NCI-H2107 (cell line): Measurements from ENCODE around the gene ERCC2.
"Not testable (repeated sequence)": the region's sequence is repeated elsewhere in the genome, so short reads cannot be mapped to it uniquely, and the experiment has no call there.

ENCODE experiments used
- DNase-seq: peaks from one replicate; lab custom pipeline; 2025; lab: John Stamatoyannopoulos, UW

ERCC2 gene

GRCh38 chr19:45354241-45354842, 16.0 kb downstream of the ERCC2 start:
- no peak for DNase-seq

- DNase-seq, result no peak
Measured at GRCh38 chr19:45352914-45353796, 17.2 kb downstream of the ERCC2 start.

GRCh38 chr19:45352471-45352870, 17.9 kb downstream of the ERCC2 start:
- DNase-seq, result no peak

GRCh38 chr19:45352062-45352461, 18.3 kb downstream of the ERCC2 start:
- DNase-seq, result no peak

GRCh38 chr19:45351401-45351952, 18.9 kb downstream of the ERCC2 start:
- no peak for DNase-seq

GRCh38 chr19:45350477-45351058, 19.8 kb downstream of the ERCC2 start:
- DNase-seq, result no peak

GRCh38 chr19:45349430-45349941, 20.9 kb downstream of the ERCC2 start:
- no peak for DNase-seq

- DNase-seq, result no peak
Measured at GRCh38 chr19:45349126-45349415, 21.3 kb downstream of the ERCC2 start.

GRCh38 chr19:45348367-45349125, 21.8 kb downstream of the ERCC2 start:
- no peak for DNase-seq

- DNase-seq, result no peak
Measured at GRCh38 chr19:45347570-45348366, 22.6 kb downstream of the ERCC2 start.

GRCh38 chr19:45346449-45346848, 23.9 kb downstream of the ERCC2 start:
- DNase-seq, result no peak

- no peak for DNase-seq
Measured at GRCh38 chr19:45345506-45345860, 24.9 kb downstream of the ERCC2 start.

- no peak for DNase-seq
Measured at GRCh38 chr19:45344621-45345505, 25.5 kb downstream of the ERCC2 start.

- no peak for DNase-seq
Measured at GRCh38 chr19:45342911-45343310, 27.5 kb downstream of the ERCC2 start.

GRCh38 chr19:45340899-45341453, 29.4 kb downstream of the ERCC2 start:
- no peak for DNase-seq

- DNase-seq, result no peak
Measured at GRCh38 chr19:45340232-45340898, 30.0 kb downstream of the ERCC2 start, which contains the start of gene KLC3. Gene KLC3 (plus strand): TSS chr19:45340750. CDS start chr19:45345542, 4,792 bp downstream.

GRCh38 chr19:45339629-45340028, 30.7 kb downstream of the ERCC2 start:
- no peak for DNase-seq

- no peak for DNase-seq
Measured at GRCh38 chr19:45336696-45337251, 33.6 kb downstream of the ERCC2 start.

GRCh38 chr19:45334881-45335280, 35.5 kb downstream of the ERCC2 start:
- not testable (repeated sequence) for DNase-seq
